Heart right ventricle (tissue), 16 donors: ENCODE measurements around the gene DNAJB5. TPM values are rescaled to one million over a fixed set of nuclear protein-coding genes. Genes with fewer than 3 reads are reported as not detected.
"Not testable (repeated sequence)": the region's sequence is repeated elsewhere in the genome, so short reads cannot be mapped to it uniquely, and the experiment has no call there.

Source experiments
- ATAC-seq, 8 donors: fragments of 200-7000 bp; cut with Tn5 transposase; one replicate each; pipeline ENCODE4 v1.9.1; 2020; ENCODE audit warnings: mild to moderate bottlenecking in 8 of 8, moderate library complexity in 8 of 8, moderate number of reproducible peaks in 1 of 8
- DNase-seq, 2 donors: peaks; one replicate each; pipeline ENCODE4 v3.0.0-alpha.2; 2020
- H3K27ac ChIP-seq, 10 donors: fragments of 200-600 bp; sonication (generic) in 2 of 10; one replicate each; pipeline versions ENCODE4 v1.5.0 to v1.8.0; 2020 to 2022; ENCODE audit warnings: mild to moderate bottlenecking in 3 of 10
- H3K27me3 ChIP-seq, 7 donors: fragments of 200-600 bp; one replicate each; pipeline ENCODE4 v1.8.0; 2021 to 2022; ENCODE audit warnings: mild to moderate bottlenecking in 2 of 7
- H3K36me3 ChIP-seq, 9 donors: fragments of 200-600 bp; sonication (generic) in 1 of 9; one replicate each; pipeline versions ENCODE4 v1.5.0 to v1.8.0; 2020 to 2022; ENCODE audit warnings: mild to moderate bottlenecking in 2 of 9
- H3K4me1 ChIP-seq, 9 donors: fragments of 200-600 bp; sonication (generic) in 1 of 9; one replicate each; pipeline versions ENCODE4 v1.5.0 to v1.8.0; 2020 to 2022; ENCODE audit warnings: mild to moderate bottlenecking in 4 of 9
- H3K4me3 ChIP-seq, 10 donors: fragments of 200-600 bp; sonication (generic) in 2 of 10; one replicate each; pipeline versions ENCODE4 v1.5.0 to v1.8.0; 2020 to 2022; ENCODE audit warnings: mild to moderate bottlenecking in 7 of 10, moderate library complexity in 2 of 10
- H3K9me3 ChIP-seq, 11 donors: fragments of 200-600 bp in 10 of 11; sonication (generic) in 2 of 11; one replicate each; pipeline versions ENCODE4 v1.5.0 to v1.8.0; 2013 to 2022; ENCODE audit warnings: mild to moderate bottlenecking in 2 of 11, control low read depth in 1 of 11, moderate library complexity in 1 of 11
- WGBS, 2 donors: extraction: QIAGEN DNeasy Blood & Tissue Kit; methylation state at CpG; one replicate each; pipeline ENCODE4 v1.1.7; 2013; ENCODE audit warnings: inconsistent platforms in 1 of 2; 5-methylcytosine and 5-hydroxymethylcytosine counted together
- intact Hi-C, 10 donors: fragments of 100-400 bp; cut with DNase I; formaldehyde crosslinking; loops; one replicate each; pipeline versions ENCODE4 v1.11.1 to v1.14.2; 2022
- polyA plus RNA-seq, 2 donors: library from polyadenylated mRNA; stranded (reverse); fragments of 200-250 nt; gene quantifications; one replicate each; pipeline ENCODE4 v1.2.3, GENCODE V29; 2013
- total RNA-seq, 10 donors: library from RNA; stranded (reverse); fragmentation: NEBNext Ultra II Directional in 3 of 10; extraction: Animal tissue kit (Norgen Biotek cat#: 25700) in 3 of 10; gene quantifications; one replicate each; pipeline versions ENCODE4 v1.2.1 to v1.2.4, GENCODE V29; 2021 to 2023
- TF ChIP-seq, protein P1 (sequence below), 9 donors: fragments of 200-600 bp; sonication (generic) in 2 of 9; IDR thresholded peaks; one replicate each; pipeline versions ENCODE4 v1.5.0 to v1.8.0; 2021 to 2022; ENCODE audit warnings: antibody characterized with exemption in 9 of 9, mild to moderate bottlenecking in 5 of 9, moderate library complexity in 1 of 9
- donor health status: Arrhythmogenic right ventricular cardiomyopathy.
- donor health status: ischemic (EF 13 %, LVEDD 7.1; RV severe dilation, severe dysfunction).
- donor health status: healthy with polysubstance abuse.
- donor health status: DM: no; HTN: yes; CAD: no.
- donor health status: DM: no; HTN: no; CAD: no.
- donor health status: ischemic (EF 25% LVEDD 6.9; RV normal size, moderate dysfunction).
- donor health status: ischemic (EF 25% LVEDD 5.7; RV mildly dilated, moderate dysfunction).
- donor health status: healthy.
- donor health status: DM: yes; HTN: yes; CAD: no.
- donor health status: Ischemic cardiomyopathy.
- donor health status: ischemic (EF 35%, LVEDD 5.7; RV mildly dilated, moderate dysfunction).
- donor health status: nonischemic (EF 11% LVEDD 7.7; RV severe dilation, severe dysfunction).
- donor health status: DM: yes; HTN: yes; CAD: no.
- donor health status: PGD.
- donor health status: ischemic (EF 29% LVEDD 5.4; RV normal size, mild dysfunction).
- donor health status: nonischemic (EF 23%, LVEDD 6.1; RV moderate dilation, normal function).

The DNAJB5 gene
- total and polyA plus RNA-seq, 12 donors, result 44.0 to 206 (median 85.1) TPM

DNA sequence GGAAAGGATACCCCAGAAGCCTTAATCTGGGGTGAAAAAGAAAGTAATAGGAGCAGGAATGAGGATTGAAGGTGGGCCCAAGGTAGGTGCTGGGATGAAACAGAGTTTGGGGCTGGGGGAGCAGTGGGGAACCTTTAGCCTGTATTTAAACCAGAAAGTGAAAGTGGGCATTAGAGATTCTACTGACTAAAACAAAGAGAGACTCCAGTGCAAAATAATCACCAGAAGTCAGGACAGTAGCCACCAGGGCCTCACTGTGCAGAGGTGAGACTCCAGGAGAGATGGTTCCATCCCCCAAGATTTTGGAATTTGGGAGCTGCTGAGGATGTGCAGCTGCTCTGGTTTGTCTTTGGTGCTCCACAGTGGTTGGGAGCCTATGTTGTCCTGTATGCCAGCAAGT lies 13.1 kb downstream of the DNAJB5 start:
- no peak for ATAC-seq
- H3K27me3 ChIP-seq, result no peaks in the 10 kb centered on the region
- no peak overlapping the region for H3K4me3 ChIP-seq
- intact Hi-C loops, result loop anchor here in 1 of 10 donors (5.0 kb wide), 1 partner anchor 465 kb away; no protein-coding TSS in a partner anchor
- H3K27ac ChIP-seq, result no peak overlapping the region
- DNase-seq, result no peak
- peaks cover 0 to 11% (median 1%) of the 10 kb centered on the region in 9 donors for H3K4me1 ChIP-seq
- H3K36me3 ChIP-seq, result peaks cover 0 to 33% (median 4%) of the 10 kb centered on the region in 9 donors
- TF ChIP-seq, protein P1, sequence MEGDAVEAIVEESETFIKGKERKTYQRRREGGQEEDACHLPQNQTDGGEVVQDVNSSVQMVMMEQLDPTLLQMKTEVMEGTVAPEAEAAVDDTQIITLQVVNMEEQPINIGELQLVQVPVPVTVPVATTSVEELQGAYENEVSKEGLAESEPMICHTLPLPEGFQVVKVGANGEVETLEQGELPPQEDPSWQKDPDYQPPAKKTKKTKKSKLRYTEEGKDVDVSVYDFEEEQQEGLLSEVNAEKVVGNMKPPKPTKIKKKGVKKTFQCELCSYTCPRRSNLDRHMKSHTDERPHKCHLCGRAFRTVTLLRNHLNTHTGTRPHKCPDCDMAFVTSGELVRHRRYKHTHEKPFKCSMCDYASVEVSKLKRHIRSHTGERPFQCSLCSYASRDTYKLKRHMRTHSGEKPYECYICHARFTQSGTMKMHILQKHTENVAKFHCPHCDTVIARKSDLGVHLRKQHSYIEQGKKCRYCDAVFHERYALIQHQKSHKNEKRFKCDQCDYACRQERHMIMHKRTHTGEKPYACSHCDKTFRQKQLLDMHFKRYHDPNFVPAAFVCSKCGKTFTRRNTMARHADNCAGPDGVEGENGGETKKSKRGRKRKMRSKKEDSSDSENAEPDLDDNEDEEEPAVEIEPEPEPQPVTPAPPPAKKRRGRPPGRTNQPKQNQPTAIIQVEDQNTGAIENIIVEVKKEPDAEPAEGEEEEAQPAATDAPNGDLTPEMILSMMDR (IDR thresholded peaks at IDR 0.05), result no peak
- no peaks in the 10 kb centered on the region for H3K9me3 ChIP-seq

DNA sequence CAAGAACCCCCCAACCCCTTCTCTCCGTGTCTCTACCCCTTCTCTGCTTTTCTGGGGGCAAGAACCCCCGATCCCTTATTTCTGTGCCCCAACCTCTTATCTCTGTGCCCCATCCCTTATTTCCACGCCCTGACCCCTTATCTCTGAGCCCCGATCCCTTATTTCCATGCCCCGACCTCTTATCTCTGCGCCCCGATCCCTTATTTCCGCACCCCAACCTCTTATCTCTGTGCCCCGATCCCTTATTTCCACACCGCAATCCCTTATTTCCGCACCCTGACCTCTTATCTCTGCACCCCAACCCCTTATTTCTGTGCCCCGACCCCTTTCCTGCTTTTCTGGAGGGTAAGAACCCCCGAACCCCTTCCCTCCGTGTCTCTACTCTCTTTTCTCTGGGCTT lies 14.8 kb downstream of the DNAJB5 start:
- WGBS, 2 donors, result 83 to 89% methylated on average over 14 of the region's 14 CpGs
- not testable (repeated sequence) for ATAC-seq, H3K27me3 ChIP-seq, H3K4me3 ChIP-seq, DNase-seq, H3K27ac ChIP-seq, H3K4me1 ChIP-seq, H3K9me3 ChIP-seq
- peaks cover 0 to 26% (median 2%) of the 10 kb centered on the region in 9 donors for H3K36me3 ChIP-seq
- intact Hi-C loops, result loop anchor here in 1 of 10 donors (5.0 kb wide), 1 partner anchor 463 kb away; no protein-coding TSS in a partner anchor

DNA sequence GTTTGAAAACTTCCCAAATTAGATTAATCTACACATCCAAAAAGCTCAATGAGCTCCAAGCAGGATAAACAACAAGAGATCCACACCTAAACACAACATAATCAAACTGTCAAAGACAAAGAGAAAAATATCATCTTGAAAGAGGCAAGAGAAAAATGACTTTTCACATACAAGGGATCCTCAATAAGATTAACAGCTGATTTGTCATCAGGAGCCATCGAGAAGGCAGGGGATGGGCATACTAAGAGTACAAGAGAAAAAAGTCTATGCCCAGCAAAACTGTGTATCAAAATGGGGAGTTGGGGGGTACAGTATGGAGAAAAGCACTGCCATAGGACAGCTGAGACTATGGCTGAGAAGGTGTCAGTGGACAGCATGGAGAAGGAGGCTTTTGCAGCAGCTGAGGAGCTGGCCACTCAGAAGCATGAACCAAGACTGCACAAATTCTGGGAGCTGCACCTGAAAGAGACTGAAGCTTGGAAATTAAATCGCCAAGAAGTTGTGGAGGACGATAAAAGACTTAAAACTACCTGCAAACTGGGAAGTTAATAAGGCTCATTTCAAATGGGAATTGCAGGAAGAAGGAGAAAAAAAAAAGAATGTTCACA lies 20.9 kb downstream of the DNAJB5 start:
- TF ChIP-seq, protein P1 (IDR thresholded peaks at IDR 0.05), result no peak
- no peak overlapping the region for H3K27ac ChIP-seq
- H3K27me3 ChIP-seq, result no peaks in the 10 kb centered on the region
- intact Hi-C loops, result no loop called here
- H3K9me3 ChIP-seq, result peaks cover 0 to 26% (median 5%) of the 10 kb centered on the region in 11 donors
- H3K4me1 ChIP-seq, result no peaks in the 10 kb centered on the region
- no peak for ATAC-seq
- WGBS, 2 donors, result 89 to 95% methylated on average over 3 of the region's 3 CpGs
- DNase-seq, result no peak
- no peak overlapping the region for H3K4me3 ChIP-seq
- H3K36me3 ChIP-seq, result peaks cover 0 to 63% (median 22%) of the 10 kb centered on the region in 9 donors

DNA sequence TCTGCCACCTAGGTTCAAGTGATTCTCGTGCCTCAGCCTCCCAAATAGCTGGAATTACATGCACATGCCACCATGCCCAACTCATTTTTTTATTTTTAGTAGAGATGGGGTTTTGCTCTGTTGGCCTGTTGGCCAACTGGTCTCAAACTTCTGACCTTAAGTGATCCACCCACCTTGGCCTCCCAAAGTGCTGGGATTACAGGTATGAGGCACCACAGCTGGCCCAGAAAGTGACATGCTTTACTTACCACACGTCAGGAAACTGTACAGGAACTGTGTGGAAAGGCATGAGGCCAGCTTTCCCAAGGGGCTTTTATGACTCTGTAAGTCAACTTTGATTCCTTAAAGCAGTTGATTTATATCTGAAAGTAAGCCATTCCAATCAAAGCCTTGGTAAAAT lies 25.0 kb downstream of the DNAJB5 start:
- H3K4me3 ChIP-seq, result no peak overlapping the region
- TF ChIP-seq, protein P1 (IDR thresholded peaks at IDR 0.05), result no peak
- no peaks in the 10 kb centered on the region for H3K27me3 ChIP-seq
- no peaks in the 10 kb centered on the region for H3K4me1 ChIP-seq
- WGBS, 2 donors, result 71 to 76% methylated on average over 2 of the region's 2 CpGs
- peaks cover 0 to 26% (median 5%) of the 10 kb centered on the region in 11 donors for H3K9me3 ChIP-seq
- H3K36me3 ChIP-seq, result peaks cover 0 to 95% (median 29%) of the 10 kb centered on the region in 9 donors
- DNase-seq (no peak), ATAC-seq (no peak)
- no peak overlapping the region for H3K27ac ChIP-seq
- intact Hi-C loops, result no loop called here

DNA sequence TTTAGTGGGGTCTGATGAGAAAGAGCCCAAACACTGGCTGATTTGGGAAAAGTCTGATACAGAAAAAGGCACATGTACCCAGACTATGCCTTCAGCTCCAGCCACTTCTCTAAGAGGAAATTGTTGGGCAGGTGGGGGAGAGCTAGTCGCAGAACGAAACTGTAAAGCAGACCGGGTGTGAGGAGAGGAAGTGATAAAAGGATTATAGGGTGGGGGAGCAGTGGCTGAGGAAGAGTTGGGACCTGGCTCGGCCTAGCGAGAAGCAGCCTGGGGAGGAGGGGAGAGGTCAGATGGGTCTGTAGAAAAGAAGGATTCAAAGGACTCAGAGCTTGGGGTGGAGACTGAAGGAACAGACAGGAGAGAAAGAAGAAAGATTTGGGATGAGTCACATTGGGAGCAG lies 33.9 kb downstream of the DNAJB5 start:
- ATAC-seq, H3K27ac ChIP-seq, H3K4me3 ChIP-seq, H3K27me3 ChIP-seq, H3K9me3 ChIP-seq, DNase-seq, intact Hi-C loops: not testable (repeated sequence)
- WGBS, 2 donors, result 55 to 60% methylated on average over 5 of the region's 5 CpGs
- H3K4me1 ChIP-seq, result peaks cover 4 to 16% (median 13%) of the 10 kb centered on the region in 9 donors
- H3K36me3 ChIP-seq, result peaks cover 0 to 52% (median 9%) of the 10 kb centered on the region in 9 donors
